Neural crest cell (in vitro differentiated cells): ENCODE results near the gene SNX24. TPM values are rescaled to one million over a fixed set of nuclear protein-coding genes. Genes with fewer than 3 reads are reported as not detected.
"Not testable (repeated sequence)": the region's sequence is repeated elsewhere in the genome, so short reads cannot be mapped to it uniquely, and the experiment has no call there.

Experiments used
- DNase-seq: peaks from one replicate; pipeline ENCODE4 v3.0.0; 2021; ENCODE audit warnings: low read depth, mixed read lengths, low spot score
- H3K27ac Mint-ChIP-seq: one replicate; pipeline ENCODE4 v1.8.0; 2021; ENCODE audit warnings: mild to moderate bottlenecking, mixed read lengths; ENCODE audit not compliant: unreplicated experiment
- H3K27me3 Mint-ChIP-seq: 2 replicates; pipeline ENCODE4 v1.8.0; 2021; ENCODE audit warnings: low read depth, mild to moderate bottlenecking, mixed read lengths
- H3K36me3 Mint-ChIP-seq: 2 replicates; pipeline ENCODE4 v1.8.0; 2021; ENCODE audit warnings: low read depth, mild to moderate bottlenecking, mixed read lengths
- H3K4me1 Mint-ChIP-seq: 2 replicates; pipeline ENCODE4 v1.8.0; 2021; ENCODE audit warnings: mixed read lengths
- H3K4me3 Mint-ChIP-seq: one replicate; pipeline ENCODE4 v1.8.0; 2021; ENCODE audit warnings: mild to moderate bottlenecking, mixed read lengths
- H3K9me3 Mint-ChIP-seq: 2 replicates; pipeline ENCODE4 v1.8.0; 2021; ENCODE audit warnings: mixed read lengths
- CTCF ChIP-seq: fragments of 200-600 bp; sonication (generic); conservative IDR thresholded peaks from 2 replicates; pipeline ENCODE4 v1.5.0; 2021; ENCODE audit warnings: antibody characterized with exemption, mild to moderate bottlenecking
- total RNA-seq: library from RNA; stranded (reverse); gene quantifications from 2 replicates; pipeline ENCODE4 v1.2.1, GENCODE V29; 2021

Gene SNX24
- total RNA-seq, 1 donor from 2014 or later = 19.7 TPM

DNA sequence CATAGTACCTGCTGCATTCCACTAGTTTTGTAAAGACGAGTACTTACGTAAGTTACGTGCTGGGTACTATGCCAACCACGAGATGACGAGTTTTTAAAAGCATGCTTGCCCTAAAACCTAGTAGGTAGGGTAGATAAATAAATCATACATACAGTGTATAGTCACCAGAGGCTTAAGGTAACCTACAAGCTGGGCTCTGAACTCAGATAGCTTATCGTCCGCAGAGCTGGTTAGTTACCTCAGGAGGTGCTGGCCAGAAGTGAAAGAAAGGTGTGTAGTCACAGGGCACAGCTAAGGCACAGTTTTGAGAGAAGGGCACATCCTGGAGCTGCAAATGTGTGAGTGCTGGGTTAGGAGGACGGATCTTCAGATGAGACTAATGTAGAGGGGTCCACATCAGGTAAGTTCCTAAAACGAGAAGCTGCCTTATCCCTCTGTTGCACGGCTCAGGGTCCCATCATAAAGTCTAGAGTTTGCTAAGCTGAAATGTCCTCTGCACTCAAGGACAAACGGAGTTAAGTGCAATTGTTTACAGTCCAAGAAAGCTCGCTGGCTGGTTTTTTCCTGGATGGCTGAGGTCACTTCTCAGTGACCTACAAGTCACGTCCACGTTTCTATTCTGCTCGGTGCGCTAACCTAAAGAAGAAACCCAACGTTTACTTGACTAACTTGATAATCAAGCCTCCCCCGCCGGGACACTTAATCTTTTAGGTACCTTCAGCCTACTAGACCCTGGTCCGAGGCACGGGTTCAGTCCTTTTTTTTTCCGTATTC, 1.1 kb upstream of the SNX24 start:
- peak overlapping the region; percentile 89 for H3K4me3 Mint-ChIP-seq
- H3K27ac Mint-ChIP-seq = peak overlapping the region; percentile 83
- H3K36me3 Mint-ChIP-seq = peaks cover 3% of the 10 kb centered on the region
- no peak for DNase-seq
- peaks cover 6% of the 10 kb centered on the region for H3K27me3 Mint-ChIP-seq
- no peak for TF ChIP-seq CTCF
- H3K4me1 Mint-ChIP-seq = peaks cover 38% of the 10 kb centered on the region
- no peaks in the 10 kb centered on the region for H3K9me3 Mint-ChIP-seq

- Mint-ChIP-seq H3K27ac (peak overlapping the region; percentile 83), H3K4me1 (peaks cover 43% of the 10 kb centered on the region), H3K36me3 (peaks cover 3% of the 10 kb centered on the region), H3K9me3 (no peaks in the 10 kb centered on the region), H3K4me3 (peak overlapping the region; percentile 89), H3K27me3 (peaks cover 6% of the 10 kb centered on the region)
- no peak for TF ChIP-seq CTCF
- DNase-seq = no peak
Measured at GRCh38 chr5:122844910-122845228, 544 bp upstream of the SNX24 start.

DNA sequence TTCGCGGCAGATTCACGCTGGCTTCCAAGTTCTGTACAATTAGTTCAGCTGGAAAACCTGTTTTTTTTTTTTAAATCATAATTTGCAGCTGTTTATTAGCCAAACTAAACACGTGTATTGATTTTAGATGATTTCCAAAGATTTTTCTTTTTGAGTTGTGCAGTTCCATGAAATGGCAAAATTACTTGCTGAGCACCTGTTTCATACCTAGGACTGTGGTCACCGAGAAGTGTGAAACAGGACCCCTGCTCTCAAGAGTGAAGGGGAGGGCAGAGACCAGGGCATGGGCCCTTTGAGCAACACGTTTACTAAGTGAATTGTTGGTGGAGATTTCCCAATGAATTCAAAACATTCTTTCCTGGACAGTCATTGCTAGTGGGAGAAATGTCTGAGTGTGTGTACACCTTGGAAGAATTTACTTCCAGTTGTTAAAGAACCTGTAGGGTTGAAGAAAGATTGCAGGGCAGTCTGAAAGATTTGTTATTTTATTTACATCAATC, 688 bp downstream of the SNX24 start:
- Mint-ChIP-seq H3K4me1 (peaks cover 50% of the 10 kb centered on the region), H3K9me3 (no peaks in the 10 kb centered on the region), H3K36me3 (peaks cover 3% of the 10 kb centered on the region), H3K27me3 (peaks cover 6% of the 10 kb centered on the region), H3K4me3 (peak overlapping the region; percentile 89), H3K27ac (peak overlapping the region; percentile 48)
- no peak for DNase-seq
- no peak for TF ChIP-seq CTCF

DNA sequence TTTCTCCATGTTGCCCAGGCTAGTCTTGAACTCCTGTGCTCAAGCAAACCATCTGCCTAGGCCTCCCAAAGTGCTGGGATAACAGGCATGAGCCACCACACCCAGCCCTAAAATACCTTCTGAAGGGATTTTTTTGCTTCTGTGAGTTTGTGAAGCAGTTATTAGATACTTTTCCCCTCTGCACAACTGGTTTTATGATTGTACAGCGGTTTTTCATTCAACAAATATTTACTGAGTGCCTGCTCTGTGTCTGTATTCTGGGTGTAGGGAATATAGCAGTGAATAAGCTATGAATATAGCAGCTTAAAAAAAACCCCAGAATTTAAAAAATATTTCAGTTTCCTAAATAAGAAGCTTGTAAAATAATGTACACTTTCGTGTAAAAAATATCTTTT, 2.3 kb downstream of the SNX24 start:
- Mint-ChIP-seq H3K27ac (no peak overlapping the region), H3K36me3 (no peaks in the 10 kb centered on the region), H3K9me3 (no peaks in the 10 kb centered on the region), H3K4me1 (peaks cover 52% of the 10 kb centered on the region), H3K4me3 (peak overlapping the region; percentile 89), H3K27me3 (peaks cover 6% of the 10 kb centered on the region)
- no peak for TF ChIP-seq CTCF
- no peak for DNase-seq

DNA sequence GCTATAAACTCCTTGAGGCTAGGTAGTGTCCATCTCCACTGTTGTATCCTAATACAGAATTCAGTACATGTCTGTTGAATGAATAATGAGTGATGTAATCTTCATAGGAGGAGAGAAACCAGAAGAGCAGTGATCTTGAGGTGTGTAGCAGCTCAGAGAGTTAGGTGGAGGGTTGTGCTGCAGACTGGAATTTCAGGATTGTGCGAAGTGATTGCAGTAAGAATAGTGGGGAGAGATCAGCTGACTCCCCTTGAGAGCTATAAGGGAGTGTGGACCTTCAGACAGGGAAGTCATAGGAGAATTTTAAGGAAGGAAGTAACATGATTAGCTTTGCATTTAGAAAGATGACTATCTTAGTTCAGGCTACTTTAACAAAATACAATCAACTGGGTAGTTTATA, 4.4 kb downstream of the SNX24 start:
- TF ChIP-seq CTCF = no peak
- Mint-ChIP-seq H3K4me3 (no peak overlapping the region), H3K27me3 (peaks cover 1% of the 10 kb centered on the region), H3K9me3 (no peaks in the 10 kb centered on the region), H3K36me3 (no peaks in the 10 kb centered on the region), H3K4me1 (peaks cover 45% of the 10 kb centered on the region), H3K27ac (peak overlapping the region; percentile 1)
- DNase-seq = no peak

- H3K4me1 Mint-ChIP-seq, H3K9me3 Mint-ChIP-seq, DNase-seq, H3K4me3 Mint-ChIP-seq, H3K27ac Mint-ChIP-seq, H3K27me3 Mint-ChIP-seq: not testable (repeated sequence)
- peaks cover 11% of the 10 kb centered on the region for H3K36me3 Mint-ChIP-seq
Measured at GRCh38 chr5:122857538-122857937, 12.1 kb downstream of the SNX24 start.
